NK-92 (cell line): ENCODE results near the gene DHPS.

Source experiments
- DNase-seq: peaks from one replicate; lab custom pipeline; 2025; ENCODE audit not compliant: unreplicated experiment; lab: John Stamatoyannopoulos, UW

Gene DHPS

DNA sequence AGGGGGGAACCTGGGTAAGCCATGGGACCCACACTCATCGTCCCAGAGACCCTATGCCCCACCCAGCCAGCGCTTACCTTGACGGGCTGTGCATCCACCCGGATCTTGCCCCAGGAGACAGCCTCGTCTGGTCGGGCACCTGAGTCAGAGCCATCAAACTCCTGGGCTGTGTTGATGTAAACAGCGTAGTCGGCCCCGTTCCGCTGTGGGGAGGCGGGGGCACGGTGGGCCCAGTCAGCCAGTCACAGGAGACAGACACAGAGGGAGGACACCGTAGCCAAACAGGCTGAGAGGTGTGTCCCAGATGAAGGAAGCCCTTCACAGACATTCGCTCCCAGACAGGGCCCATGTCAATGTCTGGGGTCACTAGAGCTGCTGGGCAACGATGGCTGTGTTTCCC lies 5.7 kb downstream of the DHPS start:
- no peak for DNase-seq

DNA sequence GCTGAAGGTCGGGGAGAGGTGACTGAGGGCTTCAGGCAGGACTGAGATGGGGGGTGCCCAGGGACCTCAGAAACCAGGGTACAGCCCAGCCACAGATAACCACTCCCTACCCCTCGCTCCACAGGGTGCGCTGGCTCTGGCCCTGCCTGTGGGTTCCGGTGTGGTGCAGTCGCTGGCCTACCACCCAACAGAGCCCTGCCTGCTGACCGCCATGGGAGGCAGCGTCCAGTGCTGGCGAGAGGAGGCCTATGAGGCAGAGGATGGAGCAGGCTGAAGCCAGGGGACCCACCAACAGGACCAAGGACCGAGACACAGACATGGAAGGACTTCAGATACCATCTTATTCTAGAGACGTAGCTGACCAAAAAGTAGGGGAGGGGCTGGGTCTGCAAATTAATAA lies 6.3 kb downstream of the DHPS start:
- no peak for DNase-seq

DNA sequence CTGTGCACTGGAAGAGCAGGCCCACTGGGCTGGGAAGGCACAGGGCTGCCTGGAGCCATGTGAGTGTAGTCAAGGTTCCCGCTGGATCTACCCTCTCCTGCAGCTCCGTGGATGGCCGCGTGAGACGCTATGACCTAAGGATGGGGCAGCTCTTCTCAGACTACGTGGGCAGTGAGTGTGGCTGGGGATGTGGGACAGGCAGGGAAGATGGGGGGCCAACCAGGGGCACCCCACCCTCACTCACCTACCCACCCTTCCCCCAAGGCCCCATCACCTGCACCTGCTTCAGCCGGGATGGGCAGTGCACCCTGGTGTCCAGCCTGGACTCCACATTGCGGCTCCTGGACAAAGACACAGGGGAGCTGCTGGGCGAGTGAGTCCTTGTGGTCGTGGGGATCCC lies 8.9 kb downstream of the DHPS start:
- no peak for DNase-seq

DNA sequence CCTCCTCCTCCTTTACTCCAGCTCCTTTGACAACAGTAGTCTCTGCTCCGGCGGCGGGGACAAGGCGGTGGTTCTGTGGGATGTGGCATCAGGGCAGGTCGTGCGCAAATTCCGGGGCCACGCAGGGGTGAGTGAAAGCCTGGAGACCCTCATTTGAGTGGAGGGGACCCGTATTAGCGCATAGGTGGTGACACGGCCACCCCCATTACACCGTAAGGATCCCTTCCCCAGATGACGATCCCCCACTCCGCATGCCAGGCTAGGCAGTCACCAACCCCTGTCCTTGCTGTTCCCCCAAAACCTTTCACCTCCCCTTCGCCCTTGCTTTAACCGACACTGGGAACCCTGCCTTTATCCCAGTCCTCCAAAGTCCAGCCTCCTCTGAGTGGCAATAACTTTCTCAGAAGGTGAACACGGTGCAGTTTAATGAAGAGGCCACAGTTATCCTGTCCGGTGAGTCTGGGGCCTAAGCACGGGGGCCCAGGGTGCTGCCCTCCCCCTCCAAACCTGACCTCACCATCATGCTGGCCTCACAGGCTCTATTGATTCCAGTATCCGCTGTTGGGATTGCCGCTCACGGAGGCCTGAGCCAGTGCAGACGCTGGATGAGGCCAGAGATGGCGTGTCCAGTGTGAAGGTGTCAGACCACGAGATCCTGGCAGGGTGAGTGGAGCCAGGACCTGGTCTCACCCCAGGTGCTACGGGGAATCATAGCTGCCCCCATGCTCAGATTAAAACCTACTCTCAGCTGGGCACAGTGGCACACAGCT lies 11.3 kb downstream of the DHPS start:
- DNase-seq: no peak

DNA sequence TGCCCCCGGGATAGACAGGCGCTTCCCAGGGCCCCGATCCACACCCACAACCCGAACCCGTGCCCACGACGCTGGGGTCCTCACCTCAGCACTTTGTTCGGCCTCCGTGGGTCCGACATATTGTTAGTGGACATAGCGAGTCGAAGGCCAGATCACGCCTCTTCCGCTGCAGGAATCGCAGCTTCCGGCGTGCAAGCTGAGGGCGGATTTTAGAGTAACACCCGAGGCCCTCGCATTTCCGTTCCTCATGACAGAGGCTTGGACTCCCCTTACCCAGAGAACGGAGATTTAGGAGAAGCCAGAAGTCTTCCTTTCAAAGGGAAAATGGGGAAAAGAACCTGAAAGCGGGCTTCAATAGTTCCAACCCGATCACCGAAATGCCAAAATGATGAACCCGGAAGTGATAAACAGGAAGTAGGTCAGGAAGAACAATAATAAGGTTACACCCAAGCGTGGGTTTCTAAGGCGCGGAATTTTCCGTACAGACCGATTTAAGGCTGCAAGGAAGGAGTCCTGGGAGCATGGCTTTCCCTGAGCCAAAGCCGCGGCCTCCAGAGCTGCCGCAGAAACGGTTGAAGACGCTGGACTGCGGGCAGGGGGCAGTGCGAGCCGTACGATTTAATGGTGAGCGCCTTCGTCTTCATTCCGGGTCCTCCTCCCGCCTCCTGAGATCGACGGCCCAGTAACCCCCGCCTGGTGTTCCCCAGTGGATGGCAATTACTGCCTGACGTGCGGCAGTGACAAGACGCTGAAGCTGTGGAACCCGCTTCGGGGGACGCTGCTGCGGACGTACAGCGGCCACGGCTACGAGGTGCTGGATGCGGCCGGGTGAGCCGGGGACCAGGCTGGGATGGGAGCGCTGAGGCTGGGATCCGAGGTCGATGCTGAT lies 12.2 kb downstream of the DHPS start:
- DNase-seq: no peak

DNA sequence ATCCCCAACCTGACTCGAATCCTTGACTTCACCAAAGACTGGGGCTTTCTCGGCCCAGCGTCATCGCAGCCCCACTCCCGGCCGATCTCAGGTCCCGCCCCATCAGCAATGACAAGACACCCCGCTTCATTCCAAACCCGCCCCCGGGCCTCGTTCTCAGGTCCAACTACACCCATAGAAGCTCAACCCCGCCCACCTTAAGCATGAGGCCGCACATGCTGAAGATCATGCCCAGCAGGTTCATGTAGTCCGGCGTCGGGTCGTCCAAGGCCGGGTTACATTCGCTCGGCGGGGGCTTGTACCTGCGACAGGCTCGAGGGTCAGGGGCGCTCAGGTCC lies 12.8 kb downstream of the DHPS start:
- no peak for DNase-seq

DNA sequence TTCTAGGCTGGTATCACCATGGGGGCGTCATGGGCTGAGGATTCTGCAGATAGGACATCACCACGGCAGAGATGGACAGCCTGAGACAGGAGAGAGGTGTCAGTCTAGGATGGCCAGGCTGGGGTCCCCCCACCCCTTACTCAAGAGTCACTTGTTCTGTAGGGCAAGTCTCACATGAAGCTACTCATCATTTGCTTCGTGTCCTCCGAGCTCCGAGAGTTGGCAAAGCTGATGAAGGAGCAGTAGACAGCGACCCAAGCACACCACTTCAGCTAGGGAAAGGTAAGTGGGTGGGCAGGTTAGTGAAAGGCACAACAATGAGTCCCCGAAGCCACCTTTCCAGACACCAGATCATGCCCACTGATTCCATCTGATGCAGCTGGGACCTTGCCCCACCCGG lies 13.3 kb downstream of the DHPS start:
- DNase-seq: no peak

DNA sequence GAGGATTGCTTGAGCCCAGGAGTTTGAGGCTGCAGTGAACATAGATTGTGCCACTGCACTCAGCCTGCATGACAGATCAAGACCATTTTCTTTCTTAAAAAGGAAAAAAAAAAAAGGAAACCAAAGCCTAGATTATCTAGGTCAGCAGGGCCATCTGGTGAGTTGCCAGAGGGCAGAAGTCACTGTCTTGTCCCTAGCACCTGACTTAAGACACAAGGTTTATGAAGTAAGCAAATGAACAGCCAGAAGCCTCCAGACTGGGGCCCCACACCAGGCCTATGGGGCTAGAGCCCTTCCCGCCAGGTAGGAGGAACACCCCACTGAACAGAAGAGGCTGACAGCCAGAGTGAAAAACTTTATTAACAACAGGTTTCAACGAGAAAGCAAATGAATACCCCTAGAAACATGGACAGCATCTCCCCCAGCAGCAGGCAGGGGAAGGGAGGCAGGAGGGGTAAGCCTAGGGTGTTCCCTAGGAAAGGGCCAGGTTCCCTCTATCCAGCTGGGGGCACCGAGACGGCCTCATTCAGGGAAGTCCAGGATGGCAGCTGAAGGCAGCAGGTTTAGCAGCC lies 13.9 kb downstream of the DHPS start:
- DNase-seq: no peak

DNA sequence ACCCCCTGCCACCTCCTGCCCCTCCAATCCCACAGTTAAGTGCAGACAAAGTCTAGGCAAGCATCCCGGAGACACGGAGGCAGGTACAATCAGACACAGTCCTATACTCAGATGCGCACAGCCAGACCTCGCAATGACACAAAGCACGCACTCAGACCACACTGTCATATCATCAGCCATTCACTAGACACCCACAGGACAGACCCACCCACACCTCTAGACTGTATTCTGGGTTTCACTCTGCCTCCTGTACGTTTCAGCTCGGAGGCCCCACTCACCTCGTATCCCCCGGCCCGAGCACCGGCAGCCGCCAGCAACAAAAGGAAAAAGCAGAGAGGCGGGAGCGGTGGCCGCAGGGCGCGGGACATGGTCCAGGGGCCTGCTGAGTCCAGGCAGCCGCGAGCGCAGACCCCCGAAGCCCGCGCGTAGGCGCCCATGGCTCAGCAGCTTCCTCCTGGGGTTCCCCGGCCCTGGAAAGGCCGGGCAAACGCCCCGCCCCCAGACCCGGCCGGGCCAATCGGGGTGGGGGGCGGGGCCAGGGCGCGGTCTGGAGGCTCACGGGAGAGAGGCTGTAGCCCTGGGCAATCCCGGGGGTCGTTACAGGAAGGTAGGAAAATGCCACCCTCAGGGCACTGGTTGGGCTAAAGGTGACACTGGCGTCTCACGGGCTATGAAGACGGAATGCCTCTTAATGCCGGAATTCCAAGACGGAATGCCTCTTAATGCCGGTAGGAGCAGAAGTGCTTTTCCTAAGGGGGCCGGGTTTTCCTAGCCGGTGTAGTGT lies 15.2 kb downstream of the DHPS start, which contains the start of the genes MAN2B1 and WDR83:
TSS of gene MAN2B1 (minus strand) at position 478 of the 784 bp plus-strand sequence. CDS start at position 437, 41 bp downstream.
TSS of gene WDR83 (plus strand) at position 543 of the 784 bp plus-strand sequence. CDS start 2,984 bp downstream, outside the sequence.
- no peak for DNase-seq

DNA sequence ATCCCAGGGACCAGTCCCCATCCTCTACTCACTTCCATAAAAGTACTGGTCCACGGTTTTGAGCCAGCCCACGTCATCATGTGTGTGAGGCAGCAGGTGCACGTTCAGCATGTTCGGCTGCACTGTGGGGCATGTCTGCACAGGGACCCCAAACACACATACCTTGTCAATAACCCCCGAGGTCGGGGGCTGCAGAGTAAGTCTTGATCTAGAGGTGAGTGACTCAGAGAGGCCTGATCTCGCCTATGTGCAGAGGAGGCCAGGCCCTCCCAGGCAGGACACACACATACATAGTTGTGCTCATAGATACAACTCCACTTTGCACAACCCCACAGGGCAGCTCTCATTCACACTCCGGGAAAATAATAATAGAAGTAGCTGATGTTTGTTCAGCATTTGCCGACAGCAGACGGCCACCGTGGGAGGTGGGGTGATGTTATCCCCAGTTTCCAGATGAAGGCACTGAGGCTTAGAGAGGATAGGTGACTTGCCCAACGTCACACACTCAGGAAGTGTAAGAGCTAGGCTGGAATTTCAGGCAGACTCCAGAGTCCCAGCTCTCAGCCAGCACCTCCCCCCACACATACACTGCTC lies 15.9 kb downstream of the DHPS start:
- DNase-seq: no peak

DNA sequence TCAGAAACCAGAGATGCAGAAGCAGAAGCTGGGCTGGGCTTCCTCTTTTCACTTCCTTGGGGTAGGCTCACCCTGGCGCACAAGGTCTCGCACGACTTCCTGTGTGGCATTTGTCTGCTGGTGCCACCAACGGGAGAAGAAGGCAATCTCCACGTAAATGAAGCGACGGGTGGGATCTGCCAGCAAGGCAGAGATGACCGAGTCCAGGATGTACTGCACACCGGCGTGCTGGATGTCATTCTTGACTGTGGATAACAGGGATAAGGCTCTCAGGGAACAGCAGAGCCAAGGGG lies 16.5 kb downstream of the DHPS start:
- no peak for DNase-seq

DNA sequence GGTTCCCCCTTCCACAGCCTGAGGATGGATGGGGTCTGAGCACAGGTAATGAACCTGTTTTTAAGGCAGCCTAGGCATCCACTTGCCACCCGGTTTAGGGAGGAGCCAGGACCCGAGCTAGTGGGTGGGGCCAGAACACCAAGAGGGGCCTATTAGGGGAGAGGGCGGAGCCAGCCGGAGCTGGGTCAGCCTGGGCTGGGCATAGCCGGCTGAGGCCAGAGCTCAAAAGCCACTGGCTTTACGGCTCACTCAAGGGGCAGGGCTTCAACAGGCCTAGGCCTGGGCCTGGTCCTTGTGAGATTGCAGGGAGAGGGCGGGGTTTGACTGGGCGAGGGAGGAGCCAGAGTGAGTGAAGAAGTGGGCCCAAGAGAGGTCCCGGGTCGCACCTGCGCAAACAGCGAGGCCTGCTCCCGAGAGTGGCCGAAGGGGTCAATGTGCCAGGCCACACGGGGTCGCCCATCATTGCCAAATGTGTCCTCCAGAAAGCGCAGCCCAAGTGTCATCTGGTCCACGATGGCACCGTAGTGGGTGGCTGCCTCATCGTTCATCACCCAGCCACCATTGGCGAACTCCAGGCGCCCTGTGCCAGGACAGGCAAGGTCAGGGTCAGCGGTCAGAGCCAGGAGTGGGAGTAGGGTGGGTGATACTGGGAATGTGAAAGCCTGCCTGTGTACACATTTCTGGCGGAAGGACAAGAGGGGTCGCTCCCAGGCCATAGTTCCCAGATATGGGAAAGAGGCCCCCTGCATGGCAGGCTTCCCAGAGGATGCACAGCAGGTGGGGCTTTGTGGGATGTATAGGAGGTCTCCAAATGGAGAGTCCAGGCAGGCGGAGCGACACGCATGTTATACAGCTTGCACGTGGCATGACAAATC lies 17.0 kb downstream of the DHPS start:
- DNase-seq: no peak

DNA sequence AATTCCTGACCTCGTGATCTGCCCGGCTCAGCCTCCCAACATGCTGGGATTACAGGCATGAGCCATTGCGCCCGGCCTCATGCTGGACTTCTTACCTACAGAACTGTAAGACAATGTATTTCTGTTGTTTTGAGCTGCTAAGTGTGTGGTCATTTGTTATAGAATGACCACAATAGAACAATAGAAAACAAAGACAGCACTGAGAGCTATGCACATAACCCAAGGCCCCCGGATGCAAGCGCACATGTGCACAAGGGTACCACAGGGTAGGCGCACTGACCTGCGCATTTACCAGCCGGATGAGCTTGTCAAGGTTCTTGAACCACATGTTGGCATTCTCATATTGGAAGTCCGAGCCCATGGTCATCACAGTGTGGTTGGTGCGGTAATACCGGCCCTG lies 20.7 kb downstream of the DHPS start:
- no peak for DNase-seq

DNA sequence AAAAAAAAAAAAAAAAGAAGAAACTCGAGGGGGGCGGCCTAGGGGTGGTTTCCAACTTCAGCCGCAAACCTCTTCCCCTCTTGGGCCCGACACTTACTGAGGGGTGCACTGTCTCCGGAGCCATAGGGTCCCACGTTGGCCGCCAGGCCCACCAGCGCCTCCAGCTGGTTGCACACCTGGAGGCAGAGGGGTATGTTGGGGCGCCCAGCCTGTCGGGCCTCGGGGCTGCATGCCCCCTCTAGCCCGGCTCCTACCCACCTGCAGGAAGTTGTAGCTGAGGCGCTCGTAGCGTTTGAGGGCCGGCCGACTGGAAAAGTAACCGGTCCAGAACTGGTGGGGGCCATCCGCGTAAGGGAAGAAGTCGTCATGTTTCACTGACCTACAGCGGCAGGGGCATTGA lies 23.7 kb downstream of the DHPS start:
- no peak for DNase-seq

DNA sequence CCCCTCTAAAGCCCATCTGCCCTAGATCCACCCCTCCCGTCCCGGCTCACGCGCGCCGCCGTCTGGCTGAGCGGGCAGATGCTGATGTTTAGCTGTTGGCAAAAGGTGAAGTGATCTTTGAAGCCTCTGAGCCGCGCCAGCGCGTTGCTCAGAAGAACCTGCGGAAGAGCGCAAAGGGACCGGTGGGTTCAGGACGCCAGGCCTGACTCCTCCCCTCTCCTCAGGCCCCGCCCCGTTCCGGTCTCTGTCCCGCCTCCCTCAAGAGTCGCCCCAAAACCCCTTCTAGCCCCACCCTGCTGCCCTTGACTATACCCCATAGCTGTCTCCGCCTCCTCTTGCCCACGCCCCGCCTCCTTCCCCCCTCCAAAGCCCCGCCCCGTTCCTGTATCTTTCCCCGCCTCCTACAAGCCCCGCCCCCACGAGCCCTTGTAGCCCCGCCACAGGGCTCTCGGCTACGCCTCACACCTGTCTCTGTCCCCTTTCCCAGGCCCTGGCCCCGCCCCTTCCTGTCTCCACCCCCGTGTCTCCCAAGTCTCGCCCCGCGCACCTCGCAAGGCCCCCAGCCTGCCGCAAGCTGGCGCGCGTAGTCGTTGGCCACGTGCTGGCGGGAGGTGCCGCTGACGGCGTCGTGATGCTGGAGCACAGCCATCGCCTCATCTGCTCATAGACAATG lies 24.6 kb downstream of the DHPS start:
- no peak for DNase-seq

DNA sequence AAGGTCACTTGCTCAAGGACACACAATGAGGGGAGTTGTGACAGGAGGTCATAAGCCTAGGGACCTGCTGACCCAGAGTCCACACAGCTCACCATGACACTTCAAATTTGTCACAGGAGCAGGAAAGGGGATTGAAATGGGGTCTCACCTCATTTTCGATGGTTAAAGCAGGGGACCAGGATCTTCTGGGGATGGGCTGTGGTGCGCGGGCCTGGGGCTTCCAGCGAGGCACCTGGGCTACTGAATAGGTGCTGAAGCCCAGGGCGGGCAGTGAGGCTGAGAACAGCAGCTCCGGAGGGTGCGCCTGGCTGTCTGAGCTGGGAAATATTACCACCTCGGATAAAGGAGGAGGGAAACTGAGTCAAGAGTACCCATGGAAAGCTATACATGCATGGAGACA lies 26.1 kb downstream of the DHPS start:
- no peak for DNase-seq

DNA sequence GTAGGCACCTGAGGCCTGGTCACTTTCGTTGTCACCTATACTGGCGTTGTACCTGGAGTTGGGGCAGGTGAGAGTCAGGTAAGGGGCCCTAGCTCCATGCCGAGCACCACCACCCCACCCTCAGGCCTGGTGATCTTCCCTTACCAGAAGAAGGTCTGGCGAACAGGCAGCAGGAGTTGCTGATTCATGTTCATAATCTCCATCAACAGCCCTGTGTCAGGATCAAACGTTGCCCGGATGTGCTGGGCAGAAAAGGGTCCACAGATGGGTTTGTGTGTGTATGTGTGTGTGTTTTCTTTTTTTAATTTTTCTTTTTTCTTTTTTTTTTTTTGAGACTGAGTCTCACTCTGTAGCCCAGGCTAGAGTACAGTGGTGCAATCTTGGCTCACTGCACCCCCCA lies 29.5 kb downstream of the DHPS start:
- no peak for DNase-seq

DNA sequence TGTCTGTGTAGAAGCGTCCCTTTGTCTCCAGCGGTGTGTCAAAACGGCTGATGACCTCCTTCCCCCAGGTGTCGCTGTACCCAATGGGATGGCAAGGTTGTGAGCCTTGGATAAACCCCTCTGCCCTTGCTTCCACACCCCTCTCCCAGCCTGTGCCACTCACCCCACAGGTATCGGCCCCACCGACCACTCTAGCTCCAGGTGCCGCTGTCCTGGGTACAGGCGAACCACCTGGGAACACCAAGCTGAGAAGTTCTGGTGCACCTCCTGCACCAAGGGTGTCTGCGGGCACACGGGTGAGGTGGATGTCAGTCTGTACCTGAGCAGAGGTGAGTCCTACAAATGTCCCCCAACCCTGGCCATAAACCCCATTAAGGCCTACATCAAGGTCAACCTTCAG lies 31.7 kb downstream of the DHPS start:
- DNase-seq: no peak

DNA sequence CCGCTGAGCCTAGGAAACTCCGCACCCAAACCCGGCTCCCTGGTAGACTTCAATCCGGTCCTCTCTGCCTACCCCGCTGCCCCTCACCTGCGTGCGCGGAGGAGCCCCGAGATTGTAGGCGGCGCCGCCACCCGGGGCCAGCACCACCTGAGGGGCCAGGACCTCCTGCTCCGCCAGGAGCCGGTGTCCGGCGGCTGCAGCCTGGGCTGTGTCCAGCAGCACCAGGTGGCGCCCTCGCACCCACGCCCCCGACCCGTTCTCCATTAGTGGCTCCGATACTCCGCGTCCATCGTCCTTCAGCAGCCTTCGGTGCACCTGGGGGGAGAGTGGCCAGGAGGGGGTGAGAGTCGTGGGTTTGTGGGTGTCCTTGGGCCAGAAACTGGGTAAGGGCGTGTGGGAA lies 33.6 kb downstream of the DHPS start:
- DNase-seq: no peak
